WTC11 (cell line): ENCODE data around the gene KIN. TPM values are rescaled to one million over a fixed set of nuclear protein-coding genes. Genes with fewer than 3 reads are reported as not detected.

Experiments used
- ATAC-seq: fragments of 200-7000 bp; cut with Tn5 transposase; 2 replicates; pipeline ENCODE4 v1.10.0; 2021; ENCODE audit warnings: mild to moderate bottlenecking, moderate library complexity
- CTCF ChIA-PET: fragments of 300-600 bp; sonication (Branson Sonifier 250); formaldehyde crosslinking; loops from one replicate; lab custom pipeline; 2021; ENCODE audit warnings: antibody characterized with exemption; lab: Charles Lee
- POLR2A ChIA-PET: fragments of 350-600 bp; sonication (Branson Sonifier 250); formaldehyde crosslinking; loops from one replicate; lab custom pipeline; 2021; ENCODE audit warnings: antibody characterized with exemption; lab: Charles Lee
- DNase-seq: peaks from one replicate; pipeline ENCODE4 v3.0.0; 2021; ENCODE audit warnings: low spot score
- H3K27ac Mint-ChIP-seq: 2 replicates; pipeline ENCODE4 v1.8.0; 2021; ENCODE audit warnings: mixed read lengths
- H3K27me3 Mint-ChIP-seq: 2 replicates; pipeline ENCODE4 v1.8.0; 2021; ENCODE audit warnings: low read depth, mild to moderate bottlenecking, moderate library complexity, mixed read lengths
- H3K36me3 Mint-ChIP-seq: 2 replicates; pipeline ENCODE4 v1.8.0; 2021; ENCODE audit warnings: mixed read lengths
- H3K4me1 Mint-ChIP-seq: 2 replicates; pipeline ENCODE4 v1.8.0; 2022; ENCODE audit warnings: mixed read lengths
- H3K4me3 Mint-ChIP-seq: 2 replicates; pipeline ENCODE4 v1.8.0; 2021; ENCODE audit warnings: mild to moderate bottlenecking, moderate library complexity, mixed read lengths
- H3K9me3 Mint-ChIP-seq: 2 replicates; pipeline ENCODE4 v1.8.0; 2021; ENCODE audit warnings: mixed read lengths
- ATF2 ChIP-seq: sonication (generic); formaldehyde crosslinking; IDR thresholded peaks from 2 replicates; pipeline ENCODE4 v1.8.1; 2022; ENCODE audit warnings: low read depth, missing genetic modification reagents, borderline replicate concordance
- ATF3 ChIP-seq: sonication (generic); formaldehyde crosslinking; conservative IDR thresholded peaks from 2 replicates; pipeline ENCODE4 v1.8.1; 2022; ENCODE audit warnings: mild to moderate bottlenecking, missing genetic modification reagents
- CDX4 ChIP-seq: fragments of 250-450 bp; sonication (Bioruptor Pico); IDR thresholded peaks from 2 replicates; pipeline ENCODE4 v1.9.0; 2021; ENCODE audit warnings: moderate library complexity, mild to moderate bottlenecking, inconsistent platforms, borderline replicate concordance
- CREM ChIP-seq: sonication (generic); formaldehyde crosslinking; IDR thresholded peaks from 2 replicates; pipeline ENCODE4 v1.8.1; 2022; ENCODE audit warnings: mild to moderate bottlenecking, missing genetic modification reagents, moderate library complexity
- FOXP4 ChIP-seq: sonication (generic); formaldehyde crosslinking; IDR thresholded peaks from 2 replicates; pipeline ENCODE4 v1.8.0; 2022; ENCODE audit warnings: mild to moderate bottlenecking, missing genetic modification reagents
- IRF1 ChIP-seq: sonication (generic); formaldehyde crosslinking; IDR thresholded peaks from 2 replicates; pipeline ENCODE4 v1.8.0; 2023; ENCODE audit warnings: missing genetic modification reagents
- IRF2 ChIP-seq: sonication (generic); formaldehyde crosslinking; IDR thresholded peaks from 2 replicates; pipeline ENCODE4 v1.8.0; 2022; ENCODE audit warnings: low read depth, missing genetic modification reagents, borderline replicate concordance
- MLX ChIP-seq: sonication (generic); formaldehyde crosslinking; IDR thresholded peaks from 2 replicates; pipeline ENCODE4 v1.8.1; 2023; ENCODE audit warnings: mild to moderate bottlenecking, missing genetic modification reagents, moderate library complexity
- NFYB ChIP-seq: sonication (generic); formaldehyde crosslinking; conservative IDR thresholded peaks from 2 replicates; pipeline ENCODE4 v1.8.0; 2022; ENCODE audit warnings: low read depth, missing genetic modification reagents
- NR2C2 ChIP-seq: sonication (generic); formaldehyde crosslinking; IDR thresholded peaks from 2 replicates; pipeline ENCODE4 v1.8.0; 2022; ENCODE audit warnings: mild to moderate bottlenecking, missing genetic modification reagents
- NR3C1 ChIP-seq: sonication (generic); formaldehyde crosslinking; conservative IDR thresholded peaks from 2 replicates; pipeline ENCODE4 v1.8.1; 2023; ENCODE audit warnings: low read depth, mild to moderate bottlenecking, missing genetic modification reagents
- PRRX2 ChIP-seq: fragments of 250-450 bp; sonication (Bioruptor Pico); IDR thresholded peaks from 2 replicates; pipeline ENCODE4 v1.8.0; 2021; ENCODE audit warnings: mild to moderate bottlenecking
- USF1 ChIP-seq: sonication (generic); formaldehyde crosslinking; IDR thresholded peaks from 2 replicates; pipeline ENCODE4 v1.8.0; 2022; ENCODE audit warnings: mild to moderate bottlenecking, missing genetic modification reagents
- ZNF219 ChIP-seq: sonication (generic); formaldehyde crosslinking; IDR thresholded peaks from 2 replicates; pipeline ENCODE4 v1.8.0; 2023; ENCODE audit warnings: missing genetic modification reagents, mild to moderate bottlenecking, borderline replicate concordance
- ZNF232 ChIP-seq: sonication (generic); formaldehyde crosslinking; IDR thresholded peaks from 2 replicates; pipeline ENCODE4 v1.8.0; 2022; ENCODE audit warnings: mild to moderate bottlenecking, missing genetic modification reagents
- ZNF263 ChIP-seq: sonication (generic); formaldehyde crosslinking; IDR thresholded peaks from 2 replicates; pipeline ENCODE4 v1.8.1; 2022; ENCODE audit warnings: low read depth, mild to moderate bottlenecking, moderate library complexity, missing genetic modification reagents
- ZNF423 ChIP-seq: fragments of 250-450 bp; sonication (Bioruptor Pico); IDR thresholded peaks from 2 replicates; pipeline ENCODE4 v2.1.2; 2022; ENCODE audit warnings: mild to moderate bottlenecking, moderate library complexity
- ZNF425 ChIP-seq: fragments of 250-450 bp; sonication (Bioruptor Pico); conservative IDR thresholded peaks from 2 replicates; pipeline ENCODE4 v1.9.0; 2021; ENCODE audit warnings: mild to moderate bottlenecking
- ZNF512 ChIP-seq: sonication (generic); formaldehyde crosslinking; IDR thresholded peaks from 2 replicates; pipeline ENCODE4 v1.8.1; 2022; ENCODE audit warnings: missing genetic modification reagents, borderline replicate concordance
- ZSCAN18 ChIP-seq: fragments of 250-450 bp; sonication (Bioruptor Pico); IDR thresholded peaks from 2 replicates; pipeline ENCODE4 v2.1.2; 2022; ENCODE audit warnings: mild to moderate bottlenecking, moderate library complexity
- total RNA-seq: library from RNA; stranded (reverse); gene quantifications from 3 replicates; pipeline ENCODE4 v1.2.3, GENCODE V29; 2021

Gene KIN
- total RNA-seq, 1 experiment from 2014 or later = 13.1 TPM

- TF ChIP-seq MLX (CRISPR knock-in tag) = no peak
- no peak for TF ChIP-seq NFYB (CRISPR knock-in tag)
- no peak for TF ChIP-seq FOXP4 (CRISPR knock-in tag)
- no peak for TF ChIP-seq ZNF232 (CRISPR knock-in tag)
- no peak for TF ChIP-seq ATF2 (CRISPR knock-in tag)
- TF ChIP-seq USF1 (CRISPR knock-in tag) = no peak
- no peak for TF ChIP-seq ZSCAN18 (CRISPR knock-in tag)
- TF ChIP-seq ZNF423 (CRISPR knock-in tag) = no peak
- TF ChIP-seq NR3C1 (CRISPR knock-in tag) = no peak
- TF ChIP-seq ZNF512 (CRISPR knock-in tag) = no peak
- TF ChIP-seq NR2C2 (CRISPR knock-in tag) = no peak
- TF ChIP-seq CREM = no peak
Observed at GRCh38 chr10:7794251-7795026, 6.6 kb upstream of the KIN start (continued).

- Mint-ChIP-seq H3K27ac (peak overlapping the region; percentile 11), H3K36me3 (peaks cover 23% of the 10 kb centered on the region), H3K9me3 (no peaks in the 10 kb centered on the region), H3K4me1 (peaks cover 20% of the 10 kb centered on the region), H3K4me3 (no peak overlapping the region), H3K27me3 (no peaks in the 10 kb centered on the region)
- POLR2A ChIA-PET = no interaction called here
- no peak for DNase-seq
- CTCF ChIA-PET = no interaction called here
- no peak for ATAC-seq
- TF ChIP-seq ZNF425 (CRISPR knock-in tag) (no peak), IRF2 (no peak), IRF1 (CRISPR knock-in tag) (no peak), CDX4 (no peak), ZNF219 (CRISPR knock-in tag) (no peak), ZNF263 (CRISPR knock-in tag) (no peak), ZNF512 (CRISPR knock-in tag) (no peak), ATF3 (CRISPR knock-in tag) (no peak), PRRX2 (CRISPR knock-in tag) (no peak)
Observed at GRCh38 chr10:7792541-7792940, 4.7 kb upstream of the KIN start.
